IMR-90 (cell line): ENCODE measurements around the gene AIF1. TPM values are rescaled to one million over a fixed set of nuclear protein-coding genes. Genes with fewer than 3 reads are reported as not detected.
A peak's percentile ranks its signal among the peaks of the same experiment; 100 is the strongest.

Experiments used
- ATAC-seq: fragments of 200-7000 bp; cut with Tn5 transposase; 2 replicates; pipeline ENCODE4 v1.9.1; 2020; ENCODE audit warnings: low read depth, mild to moderate bottlenecking, moderate library complexity
- BruUV-seq: library from RNA; stranded (reverse); fragments of 400-500 nt; replicated peaks from 2 replicates; lab custom pipeline; 2021; lab: Mats Ljungman, UMichigan
- CTCF ChIA-PET: fragments of 300-600 bp; formaldehyde crosslinking; extraction: SDS; loops from one replicate; lab custom pipeline; 2021; ENCODE audit warnings: antibody characterized with exemption; lab: Yijun Ruan, JAX
- POLR2A ChIA-PET: fragments of 300-600 bp; sonication (Branson Sonifier 250); formaldehyde crosslinking; loops from one replicate; lab custom pipeline; 2022; ENCODE audit warnings: antibody characterized with exemption; ENCODE audit not compliant: unreplicated experiment; lab: Charles Lee
- DNase-seq: peaks from one replicate; pipeline ENCODE4 v3.0.0; 2013
- H2AFZ ChIP-seq: replicated peaks from 2 replicates; pipeline ENCODE3; 2013; ENCODE audit warnings: low read length, mild to moderate bottlenecking; ENCODE audit not compliant: poor library complexity
- H2AK5ac ChIP-seq: 2 replicates; pipeline ENCODE4 v1.6.1; 2013; ENCODE audit warnings: low read depth, low read length, inconsistent platforms
- H2AK9ac ChIP-seq: replicated peaks from 2 replicates; pipeline ENCODE3; 2013; ENCODE audit warnings: mild to moderate bottlenecking, low read depth, low read length, moderate library complexity; ENCODE audit not compliant: poor library complexity
- H2BK120ac ChIP-seq: 2 replicates; pipeline ENCODE4 v1.6.1; 2013; ENCODE audit warnings: low read depth, low read length, inconsistent platforms
- H2BK15ac ChIP-seq: 3 replicates; pipeline ENCODE4 v1.6.1; 2013; ENCODE audit warnings: low read depth, low read length, inconsistent platforms
- H2BK20ac ChIP-seq: 2 replicates; pipeline ENCODE4 v1.6.1; 2013; ENCODE audit warnings: low read depth, mild to moderate bottlenecking, inconsistent platforms, low read length, moderate library complexity
- H2BK5ac ChIP-seq: 2 replicates; pipeline ENCODE4 v1.6.1; 2013; ENCODE audit warnings: mild to moderate bottlenecking, low read depth, low read length, inconsistent platforms; ENCODE audit not compliant: poor library complexity, severe bottlenecking
- H3K14ac ChIP-seq: replicated peaks from 2 replicates; pipeline ENCODE4 v1.6.1; 2013; ENCODE audit warnings: low read depth, low read length, inconsistent platforms
- H3K18ac ChIP-seq: 2 replicates; pipeline ENCODE4 v1.6.1; 2013; ENCODE audit warnings: low read depth, low read length, control low read depth
- H3K23ac ChIP-seq: 2 replicates; pipeline ENCODE4 v1.6.1; 2013; ENCODE audit warnings: low read depth, low read length, inconsistent platforms
- H3K27ac ChIP-seq: 2 replicates; pipeline ENCODE4 v1.5.1; 2013; ENCODE audit warnings: mild to moderate bottlenecking, control low read depth, low read length; ENCODE audit not compliant: insufficient read depth
- H3K27me3 ChIP-seq: 2 replicates; pipeline ENCODE4 v1.6.1; 2013; ENCODE audit warnings: low read length; ENCODE audit not compliant: control insufficient read depth, insufficient read depth
- H3K36me3 ChIP-seq: 2 replicates; pipeline ENCODE4 v1.6.1; 2013; ENCODE audit warnings: low read length, mixed read lengths; ENCODE audit not compliant: control insufficient read depth, insufficient read depth
- H3K4ac ChIP-seq: 2 replicates; pipeline ENCODE4 v1.6.1; 2013; ENCODE audit warnings: low read depth, low read length, inconsistent platforms
- H3K4me1 ChIP-seq: 2 replicates; pipeline ENCODE4 v1.6.1; 2013; ENCODE audit warnings: low read length, mixed read lengths; ENCODE audit not compliant: control insufficient read depth, insufficient read depth
- H3K4me2 ChIP-seq: 2 replicates; pipeline ENCODE4 v1.6.1; 2013; ENCODE audit warnings: low read depth, mild to moderate bottlenecking, control low read depth, low read length, moderate library complexity
- H3K4me3 ChIP-seq: 2 replicates; pipeline ENCODE4 v1.5.1; 2013; ENCODE audit warnings: low read depth, mild to moderate bottlenecking, control low read depth, low read length, moderate library complexity; ENCODE audit not compliant: insufficient read depth
- H3K56ac ChIP-seq: 2 replicates; pipeline ENCODE4 v1.6.1; 2013; ENCODE audit warnings: low read length, inconsistent platforms; ENCODE audit not compliant: insufficient read depth; ENCODE audit errors: extremely low read depth
- H3K79me1 ChIP-seq, 2 experiments: 2 replicates each; pipeline ENCODE4 v1.6.1; 2013; ENCODE audit warnings: low read length in 2 of 2, inconsistent platforms in 1 of 2, low read depth in 1 of 2
- H3K9ac ChIP-seq: 2 replicates; pipeline ENCODE4 v1.6.1; 2013; ENCODE audit warnings: low read depth, low read length, control low read depth
- H3K9me1 ChIP-seq: 2 replicates; pipeline ENCODE4 v1.6.1; 2013; ENCODE audit warnings: low read length, inconsistent platforms; ENCODE audit not compliant: insufficient read depth
- H3K9me3 ChIP-seq: 2 replicates; pipeline ENCODE4 v1.6.1; 2013; ENCODE audit warnings: low read length; ENCODE audit not compliant: control insufficient read depth, insufficient read depth
- H4K20me1 ChIP-seq: 2 replicates; pipeline ENCODE4 v1.6.1; 2013; ENCODE audit warnings: low read length, inconsistent platforms; ENCODE audit not compliant: insufficient read depth
- H4K5ac ChIP-seq: 2 replicates; pipeline ENCODE4 v1.6.1; 2013; ENCODE audit warnings: mild to moderate bottlenecking, low read depth, low read length, control low read depth
- H4K8ac ChIP-seq, 2 experiments: 2 replicates each; pipeline ENCODE4 v1.6.1; 2013; ENCODE audit warnings: low read depth in 2 of 2, low read length in 2 of 2, control low read depth in 1 of 2, inconsistent platforms in 1 of 2
- H4K91ac ChIP-seq: 2 replicates; pipeline ENCODE4 v1.6.1; 2013; ENCODE audit warnings: low read depth, low read length, inconsistent platforms; ENCODE audit not compliant: insufficient read depth
- BHLHE40 ChIP-seq: fragments of 150-350 bp; IDR thresholded peaks from 2 replicates; pipeline ENCODE4 v1.6.1; 2016; ENCODE audit warnings: mild to moderate bottlenecking, low read depth, low read length
- CHD1 ChIP-seq: IDR thresholded peaks from 2 replicates; pipeline ENCODE4 v1.6.1; 2012; ENCODE audit warnings: low read depth, low read length, improper control_type of control experiment
- MAZ ChIP-seq: IDR thresholded peaks from 2 replicates; pipeline ENCODE4 v1.6.1; 2012; ENCODE audit warnings: low read depth, mild to moderate bottlenecking, low read length, improper control_type of control experiment, moderate library complexity, borderline replicate concordance
- MXI1 ChIP-seq: IDR thresholded peaks from 2 replicates; pipeline ENCODE4 v1.6.1; 2012; ENCODE audit warnings: low read depth, mild to moderate bottlenecking, low read length, moderate library complexity, borderline replicate concordance
- RAD21 ChIP-seq: IDR thresholded peaks from 2 replicates; pipeline ENCODE4 v1.6.1; 2012; ENCODE audit warnings: low read length, improper control_type of control experiment
- RCOR1 ChIP-seq: IDR thresholded peaks from 2 replicates; pipeline ENCODE4 v1.6.1; 2012; ENCODE audit warnings: mild to moderate bottlenecking, low read length, improper control_type of control experiment; ENCODE audit not compliant: insufficient replicate concordance
- USF2 ChIP-seq: fragments of 150-350 bp; IDR thresholded peaks from 2 replicates; pipeline ENCODE4 v1.6.1; 2017; ENCODE audit warnings: mild to moderate bottlenecking, antibody characterized with exemption, low read length, low read depth
- WGBS, 2 experiments: methylation state at CpG; one replicate each; pipeline versions ENCODE4 v1.1.5 to v1.1.7; 2013; ENCODE audit warnings: missing lambda C conversion rate in 2 of 2; ENCODE audit not compliant: insufficient read length in 1 of 2; ENCODE audit errors: extremely low coverage in 2 of 2; 5-methylcytosine and 5-hydroxymethylcytosine counted together
- dilution Hi-C: fragments of 300-500 bp; cut with HindIII; formaldehyde crosslinking; loops from one replicate; pipeline ENCODE4 v1.14.3; 2018; ENCODE audit warnings: low sequenced_read_pairs; ENCODE audit not compliant: unreplicated experiment
- in situ Hi-C: fragments of 300-500 bp; cut with MboI; formaldehyde crosslinking; loops from 3 replicates; pipeline ENCODE4 v1.14.3; 2019; ENCODE audit warnings: low sequenced_read_pairs, inconsistent platforms, mixed read lengths
- intact Hi-C: fragments of 100-400 bp; cut with micrococcal nuclease; formaldehyde crosslinking; loops from 2 replicates; pipeline ENCODE4 v1.10.0; 2022
- polyA plus RNA-seq, 3 experiments: library from polyadenylated mRNA; depleted of rRNA; stranded (reverse); fragments of >200 nt; gene quantifications; 2 replicates each; pipeline ENCODE4 v1.2.3, GENCODE V29; 2012; ENCODE audit warnings: low replicate concordance in 1 of 3
- total RNA-seq: library from RNA; depleted of rRNA; stranded (reverse); fragments of >200 nt; gene quantifications from 2 replicates; pipeline ENCODE4 v1.2.3, GENCODE V29; 2012

Gene AIF1
- total and polyA plus RNA-seq, 2 of the 4 experiments (the other 2 are of a cell fraction), result not detected

GRCh38 chr6:31621991-31622390 lies 7.0 kb downstream of the AIF1 start:
- H3K36me3 ChIP-seq, result peaks cover 41% of the 10 kb centered on the region
- no peak overlapping the region for H2BK120ac ChIP-seq
- peak overlapping the region; percentile 65; the same call in 1 of the 2 replicates for H4K5ac ChIP-seq
- H2BK20ac ChIP-seq, result no peak overlapping the region
- no peak overlapping the region for H2BK15ac ChIP-seq
- H3K14ac ChIP-seq, result peak overlapping the region; percentile 100
- no peaks in the 10 kb centered on the region for H3K9me3 ChIP-seq
- peaks cover 46% of the 10 kb centered on the region for H4K20me1 ChIP-seq
- peaks cover 6% of the 10 kb centered on the region for H3K9me1 ChIP-seq
- TF ChIP-seq RAD21, result no peak
- no peak for TF ChIP-seq MAZ
- no peak for TF ChIP-seq MXI1
- TF ChIP-seq CHD1, result no peak
- no peak for TF ChIP-seq BHLHE40
- TF ChIP-seq USF2, result no peak
- TF ChIP-seq RCOR1, result no peak
- peak overlapping the region; percentile 81 for H3K4me3 ChIP-seq
- peak overlapping the region in 1 of 2 experiments; percentile 99; a peak in 2 of 4 replicates for H4K8ac ChIP-seq
- dilution Hi-C loops (no loop called here), in situ Hi-C loops (no loop called here), intact Hi-C loops (no loop called here)
- ChIA-PET CTCF (interaction anchor here (1.3 kb wide), 1 partner anchor 16 kb away, joined by 4 read pairs; no protein-coding TSS in a partner anchor), POLR2A (interaction anchor here (0.6 kb wide), 1 partner anchor 242 kb away, joined by 3 read pairs; no protein-coding TSS in a partner anchor)
- no CpG with 5 or more reads among the region's 4 CpGs for WGBS, 2 experiments
- H2AK5ac ChIP-seq, result peak overlapping the region; percentile 97; the same call in 1 of the 2 replicates
- peak overlapping the region; percentile 97 for H3K56ac ChIP-seq
- H4K91ac ChIP-seq, result 0 out of 2 replicates have a peak overlapping the region, but pooled peaks have one; percentile 98
- peak overlapping the region; percentile 98 for H3K4me2 ChIP-seq
- H3K23ac ChIP-seq, result peak overlapping the region; percentile 99; the same call in 1 of the 2 replicates
- H3K4me1 ChIP-seq, result no peaks in the 10 kb centered on the region
- peak overlapping the region; percentile 100 for H3K9ac ChIP-seq
- H3K79me1 ChIP-seq, result peaks cover 15 to 49% of the 10 kb centered on the region in 2 experiments
- no peaks in the 10 kb centered on the region for H3K27me3 ChIP-seq
- peak overlapping the region; percentile 82 for H2AK9ac ChIP-seq
- ATAC-seq, result no peak
- peak overlapping the region; percentile 99 for H3K27ac ChIP-seq
- no peak overlapping the region for H2AFZ ChIP-seq
- no peak for DNase-seq
- H2BK5ac ChIP-seq, result peak overlapping the region; percentile 98
- H3K18ac ChIP-seq, result no peak overlapping the region
- H3K4ac ChIP-seq, result peak overlapping the region; percentile 98
- no TSS peak for BruUV-seq
